ENCODE results near the gene SIL1.

SIL1 gene

DNA sequence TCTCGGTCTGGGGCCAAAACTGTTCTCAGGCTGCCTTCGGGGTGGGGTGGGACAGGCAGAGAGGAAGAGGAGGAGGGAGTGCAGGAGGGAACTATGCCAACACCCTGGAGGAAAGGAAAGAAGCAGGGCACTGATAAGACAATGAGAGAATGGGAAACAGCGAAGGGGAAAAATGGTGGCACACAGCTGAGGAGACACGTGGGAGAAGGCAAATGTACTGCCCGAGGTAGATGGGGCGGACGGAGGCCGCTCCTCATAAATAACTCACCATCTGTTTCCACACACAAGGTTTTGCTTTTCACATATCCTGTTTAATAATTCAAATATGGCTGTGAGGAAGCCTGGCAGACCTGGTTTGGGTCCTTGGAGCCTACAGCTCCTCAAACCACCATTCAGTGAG is 174.9 kb downstream of the SIL1 start:
- Histone ChIP-seq H3K27me3 (ENCODE audit: control insufficient read depth, low read length) (no peaks in the 10 kb centered on the region), H3K9me3 (ENCODE audit: control insufficient read depth, insufficient read depth, low read length) (no peaks in the 10 kb centered on the region), H3K36me3 (ENCODE audit: control insufficient read depth, low read length) (peaks cover 3% of the 10 kb centered on the region; the same call in 1 of the 2 replicates), H3K27ac (ENCODE audit: low read depth, low read length) (no peak overlapping the region), H3K4me3 (ENCODE audit: low read length) (no peak overlapping the region), H4K20me1 (ENCODE audit: control insufficient read depth, insufficient read depth, low read depth, low read length) (no peaks in the 10 kb centered on the region), H3F3A (ENCODE audit: control insufficient read depth, insufficient read depth) (no peaks in the 10 kb centered on the region), H3K79me2 (ENCODE audit: control insufficient read depth, low read length) (no peaks in the 10 kb centered on the region), H3K9me2 (replicated peaks; ENCODE audit: control insufficient read depth, low read length) (no peaks in the 10 kb centered on the region), H3K4me1 (ENCODE audit: control insufficient read depth, low read length) (no peaks in the 10 kb centered on the region), H3K4me2 (ENCODE audit: low read length) (no peak overlapping the region)
- TF ChIP-seq, protein P1, sequence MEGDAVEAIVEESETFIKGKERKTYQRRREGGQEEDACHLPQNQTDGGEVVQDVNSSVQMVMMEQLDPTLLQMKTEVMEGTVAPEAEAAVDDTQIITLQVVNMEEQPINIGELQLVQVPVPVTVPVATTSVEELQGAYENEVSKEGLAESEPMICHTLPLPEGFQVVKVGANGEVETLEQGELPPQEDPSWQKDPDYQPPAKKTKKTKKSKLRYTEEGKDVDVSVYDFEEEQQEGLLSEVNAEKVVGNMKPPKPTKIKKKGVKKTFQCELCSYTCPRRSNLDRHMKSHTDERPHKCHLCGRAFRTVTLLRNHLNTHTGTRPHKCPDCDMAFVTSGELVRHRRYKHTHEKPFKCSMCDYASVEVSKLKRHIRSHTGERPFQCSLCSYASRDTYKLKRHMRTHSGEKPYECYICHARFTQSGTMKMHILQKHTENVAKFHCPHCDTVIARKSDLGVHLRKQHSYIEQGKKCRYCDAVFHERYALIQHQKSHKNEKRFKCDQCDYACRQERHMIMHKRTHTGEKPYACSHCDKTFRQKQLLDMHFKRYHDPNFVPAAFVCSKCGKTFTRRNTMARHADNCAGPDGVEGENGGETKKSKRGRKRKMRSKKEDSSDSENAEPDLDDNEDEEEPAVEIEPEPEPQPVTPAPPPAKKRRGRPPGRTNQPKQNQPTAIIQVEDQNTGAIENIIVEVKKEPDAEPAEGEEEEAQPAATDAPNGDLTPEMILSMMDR (IDR thresholded peaks at IDR 0.05; ENCODE audit: low read depth, low read length, poor library complexity, severe bottlenecking) = no peak
- no peak for TF ChIP-seq EZH2phosphoT487 (IDR thresholded peaks at IDR 0.05; ENCODE audit: borderline replicate concordance, low read length)

DNA sequence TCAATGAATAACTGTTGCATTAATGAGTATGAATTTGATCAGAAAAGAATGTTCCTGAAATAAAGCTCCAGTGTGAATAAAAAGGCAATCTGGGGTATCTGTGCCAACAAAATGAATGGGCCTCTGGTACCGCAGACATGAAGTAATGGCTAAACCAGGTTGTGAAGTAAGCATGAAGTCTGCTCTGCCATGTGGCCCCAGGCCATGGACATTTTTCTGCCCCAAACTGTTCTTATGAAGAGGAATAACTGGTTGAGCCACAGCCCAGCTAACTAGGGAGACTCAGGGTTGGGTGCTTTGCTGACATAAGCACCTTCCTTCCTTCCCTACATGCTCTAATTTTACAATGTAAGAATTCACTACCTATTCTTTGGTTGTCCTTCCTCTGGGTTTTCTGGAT is 175.6 kb downstream of the SIL1 start:
- no peaks in the 10 kb centered on the region for H3K9me2 ChIP-seq (replicated peaks; ENCODE audit: control insufficient read depth, low read length)
- no peaks in the 10 kb centered on the region for H3K9me3 ChIP-seq (ENCODE audit: control insufficient read depth, insufficient read depth, low read length)
- no peaks in the 10 kb centered on the region for H3K27me3 ChIP-seq (ENCODE audit: control insufficient read depth, low read length)
- no peak for TF ChIP-seq EZH2phosphoT487 (IDR thresholded peaks at IDR 0.05; ENCODE audit: borderline replicate concordance, low read length)
- TF ChIP-seq, protein P1 (IDR thresholded peaks at IDR 0.05; ENCODE audit: low read depth, low read length, poor library complexity, severe bottlenecking) = no peak
- H3F3A ChIP-seq (ENCODE audit: control insufficient read depth, insufficient read depth) = no peaks in the 10 kb centered on the region
- no peaks in the 10 kb centered on the region for H4K20me1 ChIP-seq (ENCODE audit: control insufficient read depth, insufficient read depth, low read depth, low read length)
- H3K36me3 ChIP-seq (ENCODE audit: control insufficient read depth, low read length) = peaks cover 3% of the 10 kb centered on the region; the same call in 1 of the 2 replicates
- no peak overlapping the region for H3K4me2 ChIP-seq (ENCODE audit: low read length)
- H3K4me3 ChIP-seq (ENCODE audit: low read length) = no peak overlapping the region
- H3K27ac ChIP-seq (ENCODE audit: low read depth, low read length) = no peak overlapping the region
- H3K4me1 ChIP-seq (ENCODE audit: control insufficient read depth, low read length) = no peaks in the 10 kb centered on the region
- H3K79me2 ChIP-seq (ENCODE audit: control insufficient read depth, low read length) = no peaks in the 10 kb centered on the region

DNA sequence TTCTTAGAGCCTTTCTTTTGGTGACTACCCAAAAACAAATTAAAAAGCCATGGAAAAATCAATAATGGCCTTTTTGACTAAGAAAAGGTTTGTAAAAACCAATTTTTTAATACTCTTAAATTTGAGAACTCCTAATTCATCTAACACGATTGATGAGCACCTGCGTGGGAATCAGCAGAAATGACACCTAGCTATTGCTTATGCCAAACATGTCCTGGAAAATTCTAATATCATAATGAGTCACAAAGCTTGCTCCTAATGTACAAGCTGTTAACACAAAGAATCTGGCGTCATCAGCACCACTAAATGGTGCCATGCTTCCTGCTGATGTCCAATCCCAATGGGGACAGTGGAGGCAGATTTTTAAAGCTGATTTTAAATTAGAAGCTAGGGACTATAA is 176.8 kb downstream of the SIL1 start:
- Histone ChIP-seq H3K9me2 (replicated peaks; ENCODE audit: control insufficient read depth, low read length) (no peaks in the 10 kb centered on the region), H3K4me1 (ENCODE audit: control insufficient read depth, low read length) (no peaks in the 10 kb centered on the region), H3K36me3 (ENCODE audit: control insufficient read depth, low read length) (peaks cover 3% of the 10 kb centered on the region; the same call in 1 of the 2 replicates), H4K20me1 (ENCODE audit: control insufficient read depth, insufficient read depth, low read depth, low read length) (no peaks in the 10 kb centered on the region), H3K4me2 (ENCODE audit: low read length) (no peak overlapping the region), H3K27ac (ENCODE audit: low read depth, low read length) (no peak overlapping the region), H3K9me3 (ENCODE audit: control insufficient read depth, insufficient read depth, low read length) (no peaks in the 10 kb centered on the region), H3K79me2 (ENCODE audit: control insufficient read depth, low read length) (no peaks in the 10 kb centered on the region), H3F3A (ENCODE audit: control insufficient read depth, insufficient read depth) (no peaks in the 10 kb centered on the region), H3K4me3 (ENCODE audit: low read length) (no peak overlapping the region), H3K27me3 (ENCODE audit: control insufficient read depth, low read length) (no peaks in the 10 kb centered on the region)
- TF ChIP-seq, protein P1 (IDR thresholded peaks at IDR 0.05; ENCODE audit: low read depth, low read length, poor library complexity, severe bottlenecking) = no peak
- TF ChIP-seq EZH2phosphoT487 (IDR thresholded peaks at IDR 0.05; ENCODE audit: borderline replicate concordance, low read length) = no peak
